ENCODE measurements around the gene KMT2B. TPM values are rescaled to one million over a fixed set of nuclear protein-coding genes. Genes with fewer than 3 reads are reported as not detected.
"Not testable (repeated sequence)": the region's sequence is repeated elsewhere in the genome, so short reads cannot be mapped to it uniquely, and the experiment has no call there.

The KMT2B gene
- total and polyA plus RNA-seq, 4 donors, result 6.4 to 43.3 (median 35.7) TPM

DNA sequence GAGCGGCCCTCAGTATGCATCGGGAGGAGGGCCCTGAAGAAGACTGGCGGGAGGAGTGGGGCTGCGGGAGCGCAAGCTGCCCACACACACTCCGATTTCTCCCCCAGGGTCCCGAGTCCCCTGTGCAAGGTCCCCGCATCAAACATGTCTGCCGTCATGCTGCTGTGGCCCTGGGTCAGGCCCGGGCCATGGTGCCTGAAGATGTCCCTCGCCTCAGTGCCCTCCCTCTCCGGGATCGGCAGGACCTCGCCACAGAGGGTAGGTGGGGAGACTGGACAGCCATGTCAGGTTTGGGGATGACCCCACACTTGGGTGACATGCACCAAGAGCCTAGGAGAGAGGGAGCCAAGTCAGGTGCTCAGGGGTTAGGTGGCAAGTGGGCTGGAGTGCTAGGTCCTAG lies 4.7 kb downstream of the KMT2B start:
- no peaks in the 10 kb centered on the region for H3K9me3 ChIP-seq (ENCODE audit: control insufficient read depth, low read length)
- ATAC-seq (ENCODE audit: low FRiP score) (no peak), DNase-seq (no peak)
- no peaks in the 10 kb centered on the region for H3K4me1 ChIP-seq (ENCODE audit: control insufficient read depth in 1 of 2, insufficient read depth in 2 of 2, low read length in 2 of 2)
- no peak overlapping the region for H3K27ac ChIP-seq (ENCODE audit: low read depth in 1 of 2, low read length in 2 of 2)
- intact Hi-C loops (cut with DNase I), result loop anchor here in 1 of 2 donors (5.0 kb wide), 1 partner anchor 565 kb away; no protein-coding TSS in a partner anchor
- peaks cover 0 to 22% of the 10 kb centered on the region in 2 donors for H3K36me3 ChIP-seq (ENCODE audit: control insufficient read depth in 1 of 2, insufficient read depth in 2 of 2, low read length in 1 of 2)
- no peaks in the 10 kb centered on the region for H3K27me3 ChIP-seq (ENCODE audit: control insufficient read depth in 1 of 2, insufficient read depth in 2 of 2, low read length in 1 of 2)
- WGBS, 2 donors, result 94 to 97% methylated on average over 14 of the region's 14 CpGs
- no peak overlapping the region for H3K4me3 ChIP-seq (ENCODE audit: low read length in 2 of 2)

- intact Hi-C loops (cut with DNase I), result loop anchor here in 1 of 2 donors (5.0 kb wide), 1 partner anchor 566 kb away; no protein-coding TSS in a partner anchor
- Histone ChIP-seq H3K9me3 (ENCODE audit: control insufficient read depth, low read length) (no peaks in the 10 kb centered on the region), H3K27me3 (ENCODE audit: control insufficient read depth in 1 of 2, insufficient read depth in 2 of 2, low read length in 1 of 2) (no peaks in the 10 kb centered on the region), H3K4me3 (ENCODE audit: low read length in 2 of 2) (no peak overlapping the region), H3K36me3 (ENCODE audit: control insufficient read depth in 1 of 2, insufficient read depth in 2 of 2, low read length in 1 of 2) (peaks cover 0 to 22% of the 10 kb centered on the region in 2 donors), H3K27ac (ENCODE audit: low read depth in 1 of 2, low read length in 2 of 2) (no peak overlapping the region), H3K4me1 (ENCODE audit: control insufficient read depth in 1 of 2, insufficient read depth in 2 of 2, low read length in 2 of 2) (no peaks in the 10 kb centered on the region)
- WGBS, 2 donors, result 91% methylated on average over 16 of the region's 16 CpGs
- ATAC-seq (ENCODE audit: low FRiP score), result no peak
- no peak for DNase-seq
Measured at GRCh38 chr19:35722897-35723296, 5.1 kb downstream of the KMT2B start.

DNA sequence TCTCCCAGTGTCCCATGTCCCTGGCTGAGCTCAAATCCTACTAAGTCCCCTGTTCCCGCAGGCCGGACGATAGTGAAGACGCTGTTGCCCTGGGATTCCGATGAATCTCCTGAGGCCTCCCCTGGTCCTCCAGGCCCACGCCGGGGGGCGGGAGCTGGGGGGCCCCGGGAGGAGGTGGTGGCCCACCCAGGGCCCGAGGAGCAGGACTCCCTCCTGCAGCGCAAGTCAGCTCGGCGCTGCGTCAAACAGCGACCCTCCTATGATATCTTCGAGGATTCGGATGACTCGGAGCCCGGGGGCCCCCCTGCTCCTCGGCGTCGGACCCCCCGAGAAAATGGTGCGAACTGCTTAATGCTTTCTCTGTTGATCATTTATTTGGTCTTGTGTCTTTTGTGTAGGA lies 5.9 kb downstream of the KMT2B start:
- WGBS, 2 donors, result 93 to 95% methylated on average over 24 of the region's 24 CpGs
- intact Hi-C loops (cut with DNase I), result loop anchor here in 1 of 2 donors (5.0 kb wide), 1 partner anchor 566 kb away; no protein-coding TSS in a partner anchor
- H3K27me3 ChIP-seq (ENCODE audit: control insufficient read depth in 1 of 2, insufficient read depth in 2 of 2, low read length in 1 of 2), result no peaks in the 10 kb centered on the region
- H3K36me3 ChIP-seq (ENCODE audit: control insufficient read depth in 1 of 2, insufficient read depth in 2 of 2, low read length in 1 of 2), result peaks cover 0 to 22% of the 10 kb centered on the region in 2 donors
- no peak overlapping the region for H3K4me3 ChIP-seq (ENCODE audit: low read length in 2 of 2)
- H3K4me1 ChIP-seq (ENCODE audit: control insufficient read depth in 1 of 2, insufficient read depth in 2 of 2, low read length in 2 of 2), result no peaks in the 10 kb centered on the region
- no peak for ATAC-seq (ENCODE audit: low FRiP score)
- H3K27ac ChIP-seq (ENCODE audit: low read depth in 1 of 2, low read length in 2 of 2), result no peak overlapping the region
- H3K9me3 ChIP-seq (ENCODE audit: control insufficient read depth, low read length), result no peaks in the 10 kb centered on the region
- DNase-seq, result no peak

- not testable (repeated sequence) for H3K27me3 ChIP-seq (ENCODE audit: control insufficient read depth in 1 of 2, insufficient read depth in 2 of 2, low read length in 1 of 2); H3K4me1 ChIP-seq (ENCODE audit: control insufficient read depth in 1 of 2, insufficient read depth in 2 of 2, low read length in 2 of 2); DNase-seq; H3K4me3 ChIP-seq (ENCODE audit: low read length in 2 of 2); H3K27ac ChIP-seq (ENCODE audit: low read depth in 1 of 2, low read length in 2 of 2); ATAC-seq (ENCODE audit: low FRiP score); H3K9me3 ChIP-seq (ENCODE audit: control insufficient read depth, low read length)
- H3K36me3 ChIP-seq (ENCODE audit: control insufficient read depth in 1 of 2, insufficient read depth in 2 of 2, low read length in 1 of 2), result peaks cover 0 to 24% of the 10 kb centered on the region in 2 donors
- WGBS, 2 donors, result 96 to 98% methylated on average over 7 of the region's 7 CpGs
- intact Hi-C loops (cut with DNase I), result loop anchor here in 1 of 2 donors (5.0 kb wide), 1 partner anchor 567 kb away; no protein-coding TSS in a partner anchor
Measured at GRCh38 chr19:35724132-35724531, 6.3 kb downstream of the KMT2B start.

- intact Hi-C loops (cut with DNase I), result loop anchor here in 1 of 2 donors (5.0 kb wide), 1 partner anchor 567 kb away; no protein-coding TSS in a partner anchor
- no peak for DNase-seq
- Histone ChIP-seq H3K27ac (ENCODE audit: low read depth in 1 of 2, low read length in 2 of 2) (no peak overlapping the region), H3K4me3 (ENCODE audit: low read length in 2 of 2) (no peak overlapping the region), H3K4me1 (ENCODE audit: control insufficient read depth in 1 of 2, insufficient read depth in 2 of 2, low read length in 2 of 2) (no peaks in the 10 kb centered on the region), H3K36me3 (ENCODE audit: control insufficient read depth in 1 of 2, insufficient read depth in 2 of 2, low read length in 1 of 2) (peaks cover 0 to 24% of the 10 kb centered on the region in 2 donors), H3K9me3 (ENCODE audit: control insufficient read depth, low read length) (no peaks in the 10 kb centered on the region), H3K27me3 (ENCODE audit: control insufficient read depth in 1 of 2, insufficient read depth in 2 of 2, low read length in 1 of 2) (no peaks in the 10 kb centered on the region)
- no peak for ATAC-seq (ENCODE audit: low FRiP score)
- 94 to 95% methylated on average over 12 of the region's 12 CpGs for WGBS, 2 donors
Measured at GRCh38 chr19:35724560-35724959, 6.8 kb downstream of the KMT2B start.

DNA sequence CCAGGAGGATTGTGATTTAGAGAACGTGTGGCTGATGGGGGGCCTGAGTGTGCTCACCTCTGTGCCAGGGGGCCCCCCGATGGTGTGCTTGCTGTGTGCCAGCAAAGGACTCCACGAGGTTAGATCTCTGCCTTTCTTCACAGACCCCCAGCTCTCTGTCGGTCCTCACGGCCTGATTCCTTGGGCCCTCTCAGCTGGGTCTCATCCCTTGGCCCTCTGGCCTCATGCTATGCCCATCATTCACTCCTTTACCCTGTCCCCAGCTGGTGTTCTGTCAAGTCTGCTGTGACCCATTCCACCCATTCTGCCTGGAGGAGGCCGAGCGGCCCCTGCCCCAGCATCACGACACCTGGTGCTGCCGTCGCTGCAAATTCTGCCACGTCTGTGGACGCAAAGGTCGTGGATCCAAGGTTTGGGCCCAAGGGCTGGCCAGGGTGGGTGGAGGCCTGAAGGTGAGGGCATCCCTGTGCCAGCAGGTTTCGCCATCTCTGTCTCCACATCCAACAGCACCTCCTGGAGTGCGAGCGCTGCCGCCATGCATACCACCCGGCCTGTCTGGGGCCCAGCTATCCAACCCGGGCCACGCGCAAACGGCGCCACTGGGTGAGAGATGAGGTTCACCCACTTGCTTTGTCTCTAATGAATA lies 7.5 kb downstream of the KMT2B start:
- Histone ChIP-seq H3K9me3 (ENCODE audit: control insufficient read depth, low read length) (no peaks in the 10 kb centered on the region), H3K27me3 (ENCODE audit: control insufficient read depth in 1 of 2, insufficient read depth in 2 of 2, low read length in 1 of 2) (no peaks in the 10 kb centered on the region), H3K4me3 (ENCODE audit: low read length in 2 of 2) (no peak overlapping the region), H3K4me1 (ENCODE audit: control insufficient read depth in 1 of 2, insufficient read depth in 2 of 2, low read length in 2 of 2) (no peaks in the 10 kb centered on the region), H3K36me3 (ENCODE audit: control insufficient read depth in 1 of 2, insufficient read depth in 2 of 2, low read length in 1 of 2) (peaks cover 0 to 29% of the 10 kb centered on the region in 2 donors), H3K27ac (ENCODE audit: low read depth in 1 of 2, low read length in 2 of 2) (no peak overlapping the region)
- intact Hi-C loops (cut with DNase I), result no loop called here
- no peak for ATAC-seq (ENCODE audit: low FRiP score)
- 91 to 92% methylated on average over 23 of the region's 23 CpGs for WGBS, 2 donors
- no peak for DNase-seq

GRCh38 chr19:35727053-35727955 lies 9.5 kb downstream of the KMT2B start:
- Histone ChIP-seq H3K36me3 (ENCODE audit: control insufficient read depth in 1 of 2, insufficient read depth in 2 of 2, low read length in 1 of 2) (peaks cover 0 to 28% of the 10 kb centered on the region in 2 donors), H3K27ac (ENCODE audit: low read depth in 1 of 2, low read length in 2 of 2) (no peak overlapping the region), H3K4me1 (ENCODE audit: control insufficient read depth in 1 of 2, insufficient read depth in 2 of 2, low read length in 2 of 2) (no peaks in the 10 kb centered on the region), H3K4me3 (ENCODE audit: low read length in 2 of 2) (no peak overlapping the region), H3K9me3 (ENCODE audit: control insufficient read depth, low read length) (no peaks in the 10 kb centered on the region), H3K27me3 (ENCODE audit: control insufficient read depth in 1 of 2, insufficient read depth in 2 of 2, low read length in 1 of 2) (no peaks in the 10 kb centered on the region)
- DNase-seq, result no peak
- intact Hi-C loops (cut with DNase I), result no loop called here
- ATAC-seq (ENCODE audit: low FRiP score), result no peak
- 93% methylated on average over 25 of the region's 25 CpGs for WGBS, 2 donors

GRCh38 chr19:35727956-35728706 lies 10.3 kb downstream of the KMT2B start:
- 90 to 92% methylated on average over 19 of the region's 19 CpGs for WGBS, 2 donors
- no peaks in the 10 kb centered on the region for H3K9me3 ChIP-seq (ENCODE audit: control insufficient read depth, low read length)
- no peaks in the 10 kb centered on the region for H3K4me1 ChIP-seq (ENCODE audit: control insufficient read depth in 1 of 2, insufficient read depth in 2 of 2, low read length in 2 of 2)
- H3K36me3 ChIP-seq (ENCODE audit: control insufficient read depth in 1 of 2, insufficient read depth in 2 of 2, low read length in 1 of 2), result peaks cover 0 to 23% of the 10 kb centered on the region in 2 donors
- intact Hi-C loops (cut with DNase I), result no loop called here
- no peaks in the 10 kb centered on the region for H3K27me3 ChIP-seq (ENCODE audit: control insufficient read depth in 1 of 2, insufficient read depth in 2 of 2, low read length in 1 of 2)
- DNase-seq, result no peak
- no peak for ATAC-seq (ENCODE audit: low FRiP score)
- no peak overlapping the region for H3K27ac ChIP-seq (ENCODE audit: low read depth in 1 of 2, low read length in 2 of 2)
- H3K4me3 ChIP-seq (ENCODE audit: low read length in 2 of 2), result no peak overlapping the region
